IMR-90 (cell line): Measurements from ENCODE around the gene RAB3C.

Experiments
- BHLHE40 ChIP-seq: fragments of 150-350 bp; IDR thresholded peaks from 2 replicates; pipeline ENCODE4 v1.6.1; 2016; ENCODE audit warnings: mild to moderate bottlenecking, low read depth, low read length
- CEBPB ChIP-seq: IDR thresholded peaks from 2 replicates; pipeline ENCODE4 v1.6.1; 2012; ENCODE audit warnings: low read depth, low read length, improper control_type of control experiment
- ELK1 ChIP-seq: fragments of 150-350 bp; IDR thresholded peaks from 2 replicates; pipeline ENCODE4 v1.6.1; 2016; ENCODE audit warnings: low read depth, mild to moderate bottlenecking, low read length, moderate library complexity, borderline replicate concordance
- FOS ChIP-seq: fragments of 150-350 bp; IDR thresholded peaks from 2 replicates; pipeline ENCODE4 v1.6.1; 2016; ENCODE audit warnings: low read depth, low read length
- MAFK ChIP-seq: IDR thresholded peaks from 2 replicates; pipeline ENCODE4 v1.6.1; 2012; ENCODE audit warnings: low read depth, low read length, improper control_type of control experiment
- MAZ ChIP-seq: IDR thresholded peaks from 2 replicates; pipeline ENCODE4 v1.6.1; 2012; ENCODE audit warnings: low read depth, mild to moderate bottlenecking, low read length, improper control_type of control experiment, moderate library complexity, borderline replicate concordance
- MXI1 ChIP-seq: IDR thresholded peaks from 2 replicates; pipeline ENCODE4 v1.6.1; 2012; ENCODE audit warnings: low read depth, mild to moderate bottlenecking, low read length, moderate library complexity, borderline replicate concordance
- NFE2L2 ChIP-seq: fragments of 150-350 bp; IDR thresholded peaks from 2 replicates; pipeline ENCODE4 v1.6.1; 2016; ENCODE audit warnings: low read depth, mild to moderate bottlenecking, low read length
- POLR2A ChIP-seq: IDR thresholded peaks from 2 replicates; pipeline ENCODE4 v1.6.1; 2012; ENCODE audit warnings: mild to moderate bottlenecking, low read depth, low read length
- RAD21 ChIP-seq: IDR thresholded peaks from 2 replicates; pipeline ENCODE4 v1.6.1; 2012; ENCODE audit warnings: low read length, improper control_type of control experiment
- RFX5 ChIP-seq: IDR thresholded peaks from 2 replicates; pipeline ENCODE4 v1.8.0; 2012; ENCODE audit warnings: low read depth, mild to moderate bottlenecking, low read length, moderate library complexity
- SMC3 ChIP-seq: fragments of 150-350 bp; IDR thresholded peaks from 2 replicates; pipeline ENCODE4 v1.6.1; 2016; ENCODE audit warnings: low read depth, mild to moderate bottlenecking, antibody characterized with exemption, low read length, moderate library complexity
- USF2 ChIP-seq: fragments of 150-350 bp; IDR thresholded peaks from 2 replicates; pipeline ENCODE4 v1.6.1; 2017; ENCODE audit warnings: mild to moderate bottlenecking, antibody characterized with exemption, low read length, low read depth
- TF ChIP-seq, protein P1 (sequence below): conservative IDR thresholded peaks from 2 replicates; pipeline ENCODE4 v1.5.1; 2012; ENCODE audit warnings: mild to moderate bottlenecking, low read depth, low read length, improper control_type of control experiment

DNA sequence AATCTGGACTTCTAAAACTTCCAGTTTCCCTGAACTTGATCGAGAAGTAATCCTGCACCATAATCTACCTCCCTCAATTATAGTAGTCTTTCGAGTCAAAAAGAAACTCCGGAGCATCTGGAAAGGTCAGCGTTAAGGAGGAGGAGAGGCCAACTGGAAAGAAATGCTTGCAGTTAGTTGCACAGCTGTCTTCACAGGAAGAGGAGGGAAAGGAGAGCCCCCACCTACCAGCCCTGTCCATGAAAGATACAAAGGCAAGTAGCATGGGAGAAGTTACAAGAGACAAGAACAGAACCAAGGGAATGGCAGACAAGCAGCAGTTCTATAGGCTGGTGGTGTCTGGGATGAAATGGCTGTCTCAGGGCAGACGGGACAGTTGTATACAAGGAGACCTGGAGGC, 170.6 kb downstream of the RAB3C start:
- TF ChIP-seq, protein P1, sequence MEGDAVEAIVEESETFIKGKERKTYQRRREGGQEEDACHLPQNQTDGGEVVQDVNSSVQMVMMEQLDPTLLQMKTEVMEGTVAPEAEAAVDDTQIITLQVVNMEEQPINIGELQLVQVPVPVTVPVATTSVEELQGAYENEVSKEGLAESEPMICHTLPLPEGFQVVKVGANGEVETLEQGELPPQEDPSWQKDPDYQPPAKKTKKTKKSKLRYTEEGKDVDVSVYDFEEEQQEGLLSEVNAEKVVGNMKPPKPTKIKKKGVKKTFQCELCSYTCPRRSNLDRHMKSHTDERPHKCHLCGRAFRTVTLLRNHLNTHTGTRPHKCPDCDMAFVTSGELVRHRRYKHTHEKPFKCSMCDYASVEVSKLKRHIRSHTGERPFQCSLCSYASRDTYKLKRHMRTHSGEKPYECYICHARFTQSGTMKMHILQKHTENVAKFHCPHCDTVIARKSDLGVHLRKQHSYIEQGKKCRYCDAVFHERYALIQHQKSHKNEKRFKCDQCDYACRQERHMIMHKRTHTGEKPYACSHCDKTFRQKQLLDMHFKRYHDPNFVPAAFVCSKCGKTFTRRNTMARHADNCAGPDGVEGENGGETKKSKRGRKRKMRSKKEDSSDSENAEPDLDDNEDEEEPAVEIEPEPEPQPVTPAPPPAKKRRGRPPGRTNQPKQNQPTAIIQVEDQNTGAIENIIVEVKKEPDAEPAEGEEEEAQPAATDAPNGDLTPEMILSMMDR = no peak
- TF ChIP-seq USF2 (no peak), RAD21 (no peak), MXI1 (no peak), ELK1 (no peak), RFX5 (no peak), BHLHE40 (no peak), POLR2A (no peak), MAFK (no peak), NFE2L2 (no peak), FOS (no peak), CEBPB (no peak), SMC3 (no peak), MAZ (no peak)
